LNCaP clone FGC (cell line): ENCODE measurements around the gene ANO10.
"Not testable (repeated sequence)": the region's sequence is repeated elsewhere in the genome, so short reads cannot be mapped to it uniquely, and the experiment has no call there.

Experiments used
- DNase-seq: peaks from one replicate; pipeline ENCODE4 v3.0.0-alpha.2; 2011; ENCODE audit warnings: low read depth
- H3K4me3 ChIP-seq: 2 replicates; pipeline ENCODE4 v1.5.1; 2011; ENCODE audit warnings: mild to moderate bottlenecking, low read depth, low read length, control low read depth
- CTCF ChIP-seq: IDR thresholded peaks from 2 replicates; pipeline ENCODE4 v1.5.1; 2012; ENCODE audit warnings: mild to moderate bottlenecking; ENCODE audit not compliant: control insufficient read depth, insufficient read depth; ENCODE audit errors: extremely low read depth

Gene ANO10

DNA sequence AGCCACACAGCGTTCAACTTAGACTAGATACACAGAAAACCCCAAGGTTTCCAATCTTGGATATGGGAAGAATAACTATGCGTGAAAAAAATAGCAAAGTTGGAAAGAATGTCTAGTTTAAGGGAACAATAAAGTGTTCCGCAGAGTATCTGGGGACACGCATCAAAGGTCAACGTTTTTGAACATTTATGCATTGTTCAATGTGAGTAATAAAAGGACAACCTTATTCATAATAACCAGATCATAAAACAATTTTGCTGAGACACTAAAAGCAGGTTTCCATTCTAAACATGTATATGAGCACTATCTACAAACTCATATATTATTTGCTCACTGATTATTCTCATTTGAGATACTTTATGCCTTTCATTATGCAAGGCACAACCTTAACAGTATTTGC, 7.8 kb downstream of the ANO10 start:
- TF ChIP-seq CTCF: no peak
- no peak for DNase-seq

GRCh38 chr3:43612419-43612818, 9.4 kb downstream of the ANO10 start:
- DNase-seq: no peak
- no peak overlapping the region for H3K4me3 ChIP-seq
- TF ChIP-seq CTCF: no peak

More for the DNA sequence above, 7.8 kb downstream of the ANO10 start:
- H3K4me3 ChIP-seq: no peak overlapping the region

DNA sequence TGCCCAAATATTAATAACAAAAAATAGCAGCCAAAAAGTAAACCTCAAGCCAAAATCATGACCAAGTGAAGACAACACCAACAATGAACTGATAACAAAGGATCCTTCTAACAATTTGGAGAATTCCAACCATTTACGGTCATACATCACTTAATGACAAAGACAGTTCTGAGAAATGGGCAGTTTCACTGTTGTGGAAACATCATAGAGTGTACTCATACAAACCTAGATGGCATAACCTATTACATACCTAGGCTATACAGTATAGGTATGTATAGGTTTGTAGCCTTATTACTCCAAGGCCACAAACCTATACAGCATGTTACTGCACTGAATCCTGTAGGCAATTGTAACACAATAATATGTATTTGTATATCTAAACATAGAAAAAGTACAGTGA, 12.4 kb downstream of the ANO10 start:
- no peak for DNase-seq
- H3K4me3 ChIP-seq: no peak overlapping the region
- no peak for TF ChIP-seq CTCF

DNA sequence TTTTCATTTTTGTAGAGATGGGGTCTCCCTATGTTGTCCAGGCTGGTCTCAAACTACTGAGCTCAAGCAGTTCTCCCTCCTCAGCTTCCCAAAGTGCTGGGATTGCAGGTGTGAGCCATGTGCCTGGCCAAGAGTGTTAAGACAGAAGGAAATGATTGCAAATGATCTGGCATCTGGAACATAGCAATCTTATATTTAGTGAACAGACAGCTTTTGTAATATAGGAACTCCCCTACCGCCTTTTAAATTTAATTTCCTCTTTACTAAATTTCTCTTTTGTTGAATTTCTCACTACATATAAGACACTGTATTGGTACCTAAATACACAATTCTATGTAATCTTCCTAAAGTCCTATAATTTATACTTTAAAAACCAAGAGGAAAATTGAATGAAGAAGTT, 13.1 kb downstream of the ANO10 start:
- no peak for DNase-seq
- no peak for TF ChIP-seq CTCF
- no peak overlapping the region for H3K4me3 ChIP-seq

- no peak for DNase-seq
- no peak overlapping the region for H3K4me3 ChIP-seq
- no peak for TF ChIP-seq CTCF
Observed at GRCh38 chr3:43606284-43606683, 15.5 kb downstream of the ANO10 start.

DNA sequence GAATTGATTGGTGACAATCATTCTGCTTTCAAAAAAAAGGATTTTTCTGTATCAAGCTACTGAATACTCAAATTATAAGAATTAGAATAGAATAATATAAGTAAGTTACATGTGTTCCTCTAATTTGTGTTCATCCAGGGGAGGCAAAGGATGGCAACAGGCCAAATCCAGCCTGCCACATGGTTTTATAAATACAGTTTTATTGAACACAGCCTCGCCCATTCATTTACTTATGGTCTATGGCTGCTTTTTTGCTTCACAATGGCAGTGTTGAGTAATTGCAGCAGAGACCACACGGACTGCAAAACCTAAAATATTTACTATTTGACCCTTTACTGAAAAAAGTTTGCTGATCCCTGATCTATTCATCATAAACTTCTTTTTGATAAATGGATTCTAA, 21.9 kb downstream of the ANO10 start:
- H3K4me3 ChIP-seq, DNase-seq: not testable (repeated sequence)

DNA sequence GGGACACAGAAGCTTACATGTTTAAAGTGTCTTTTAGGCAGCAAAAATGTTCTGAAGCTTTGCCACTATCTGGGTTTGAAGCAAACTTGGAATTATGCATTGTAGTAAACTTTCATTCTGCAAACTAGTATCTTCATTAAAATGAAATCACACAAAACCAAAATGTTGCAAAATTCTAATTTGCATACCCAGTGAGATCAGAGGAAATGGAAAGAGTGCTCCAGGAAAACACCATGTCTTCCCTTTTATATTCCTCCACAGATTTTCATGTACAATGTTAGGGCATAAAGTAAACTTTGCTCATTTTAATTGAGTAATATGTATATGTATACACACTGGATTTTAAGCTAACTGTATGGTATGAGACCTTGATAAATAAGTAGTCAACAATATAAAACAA, 23.9 kb downstream of the ANO10 start:
- no peak overlapping the region for H3K4me3 ChIP-seq
- DNase-seq: no peak
- no peak for TF ChIP-seq CTCF

DNA sequence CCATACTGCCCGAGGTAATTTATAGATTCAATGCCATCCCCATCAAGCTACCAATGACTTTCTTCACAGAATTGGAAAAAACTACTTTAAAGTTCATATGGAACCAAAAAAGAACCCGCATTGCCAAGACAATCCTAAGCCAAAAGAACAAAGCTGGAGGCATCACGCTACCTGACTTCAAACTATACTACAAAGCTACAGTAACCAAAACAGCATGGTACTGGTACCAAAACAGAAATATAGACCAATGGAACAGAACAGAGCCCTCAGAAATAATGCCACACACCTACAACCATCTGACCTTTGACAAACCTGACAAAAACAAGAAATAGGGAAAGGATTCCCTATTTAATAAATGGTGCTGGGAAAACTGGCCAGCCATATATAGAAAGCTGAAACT, 25.6 kb downstream of the ANO10 start:
- H3K4me3 ChIP-seq, DNase-seq: not testable (repeated sequence)

- not testable (repeated sequence) for H3K4me3 ChIP-seq, DNase-seq
Observed at GRCh38 chr3:43595280-43595679, 26.5 kb downstream of the ANO10 start.

DNA sequence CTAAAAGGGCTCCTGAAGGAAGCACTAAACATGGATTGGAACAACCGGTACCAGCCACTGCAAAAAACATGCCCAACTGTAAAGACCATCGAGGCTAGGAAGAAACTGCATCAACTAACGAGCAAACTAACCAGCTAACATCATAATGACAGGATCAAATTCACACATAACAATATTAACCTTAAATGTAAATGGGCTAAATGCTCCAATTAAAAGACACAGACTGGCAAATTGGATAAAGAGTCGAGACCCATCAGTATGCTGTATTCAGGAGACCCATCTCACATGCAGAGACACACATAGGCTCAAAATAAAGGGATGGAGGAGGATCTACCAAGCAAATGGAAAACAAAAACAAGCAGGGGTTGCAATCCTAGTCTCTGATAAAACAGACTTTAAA, 28.2 kb downstream of the ANO10 start:
- DNase-seq, H3K4me3 ChIP-seq: not testable (repeated sequence)

- DNase-seq, H3K4me3 ChIP-seq: not testable (repeated sequence)
Observed at GRCh38 chr3:43591866-43592265, 29.9 kb downstream of the ANO10 start.
